MG63 (cell line): ENCODE data around the gene BABAM1. TPM values are rescaled to one million over a fixed set of nuclear protein-coding genes. Genes with fewer than 3 reads are reported as not detected.
A peak's percentile ranks its signal among the peaks of the same experiment; 100 is the strongest.
"Not testable (repeated sequence)": the region's sequence is repeated elsewhere in the genome, so short reads cannot be mapped to it uniquely, and the experiment has no call there.

Experiments used
- DNase-seq: peaks from one replicate; pipeline ENCODE4 v3.0.0-alpha.2; 2020
- H3K27me3 ChIP-seq: fragments of 250-450 bp; sonication (Bioruptor Pico); 2 replicates; pipeline ENCODE4 v1.5.1; 2020; ENCODE audit warnings: mild to moderate bottlenecking, moderate library complexity
- H3K36me3 ChIP-seq: fragments of 250-450 bp; sonication (Bioruptor Pico); 2 replicates; pipeline ENCODE4 v1.5.1; 2020; ENCODE audit warnings: mild to moderate bottlenecking, moderate library complexity
- H3K4me3 ChIP-seq: fragments of 250-450 bp; sonication (Bioruptor Pico); 2 replicates; pipeline ENCODE4 v1.5.1; 2020; ENCODE audit warnings: mild to moderate bottlenecking, moderate library complexity
- H3K9me3 ChIP-seq: fragments of 250-450 bp; sonication (Bioruptor Pico); 2 replicates; pipeline ENCODE4 v1.5.1; 2020; ENCODE audit warnings: mild to moderate bottlenecking, moderate library complexity
- total RNA-seq: library from RNA; depleted of rRNA; stranded (reverse); fragments of >200 nt; shearing (Covaris generic); gene quantifications from 2 replicates; pipeline ENCODE4 v1.2.3, GENCODE V29; 2014; ENCODE audit warnings: low replicate concordance

BABAM1 gene
- total RNA-seq, 1 experiment from 2014 or later = 112 TPM

DNA sequence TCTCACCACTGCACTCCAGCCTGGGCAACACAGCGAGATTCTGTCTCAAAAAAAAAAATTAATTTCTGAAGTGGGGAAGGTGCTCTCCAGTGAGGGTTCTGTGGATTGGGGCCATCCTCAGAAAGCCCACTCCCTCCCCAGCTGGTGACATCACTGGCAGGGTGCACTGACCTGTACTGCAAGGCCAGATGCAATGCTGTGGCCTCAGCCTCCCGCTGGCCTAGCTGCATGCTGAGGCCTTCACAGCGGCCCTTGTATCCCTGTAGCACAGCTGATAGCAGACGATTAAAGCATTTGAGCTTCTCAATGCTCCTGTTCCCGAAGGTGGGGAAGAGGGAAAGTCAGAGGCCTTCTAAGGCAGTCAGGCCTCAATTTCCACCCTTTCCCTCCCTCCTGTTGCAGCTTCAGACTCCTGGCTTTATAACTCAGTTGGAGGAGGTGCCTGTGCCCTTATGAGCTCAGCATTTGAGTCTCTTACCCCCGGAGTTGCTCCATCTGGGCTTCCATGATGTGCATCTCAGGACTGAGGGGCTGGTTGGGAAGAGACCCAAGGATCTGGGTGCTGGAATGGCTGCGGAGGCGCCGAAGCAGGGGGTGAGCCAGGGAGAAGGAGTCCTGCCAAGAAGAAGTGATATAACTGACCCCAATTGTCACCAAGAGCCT, 8.0 kb upstream of the BABAM1 start:
- no peaks in the 10 kb centered on the region for H3K36me3 ChIP-seq
- H3K9me3 ChIP-seq = no peaks in the 10 kb centered on the region
- H3K4me3 ChIP-seq = no peak overlapping the region
- DNase-seq = no peak
- no peaks in the 10 kb centered on the region for H3K27me3 ChIP-seq

DNA sequence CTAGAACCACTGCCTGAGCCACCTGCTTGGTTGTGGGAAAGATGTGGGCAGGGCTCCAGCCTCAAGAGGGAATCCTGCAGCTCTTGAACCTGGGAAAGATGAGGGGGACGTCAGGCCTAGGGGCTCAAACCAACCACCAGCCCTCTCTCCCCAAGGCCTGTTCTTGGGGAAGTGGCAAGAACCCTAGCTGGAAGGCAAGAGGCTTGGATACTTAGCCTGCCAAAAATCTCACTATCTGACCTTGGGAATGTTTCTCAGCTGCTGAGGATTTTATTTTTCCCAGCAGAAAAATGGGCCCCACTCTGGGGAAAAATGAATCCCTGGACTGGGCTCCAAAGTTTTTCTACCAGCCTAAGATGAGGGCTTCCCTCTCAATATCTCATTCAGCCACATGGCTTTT, 7.3 kb upstream of the BABAM1 start:
- Histone ChIP-seq H3K4me3 (no peak overlapping the region), H3K36me3 (no peaks in the 10 kb centered on the region), H3K9me3 (no peaks in the 10 kb centered on the region), H3K27me3 (no peaks in the 10 kb centered on the region)
- DNase-seq = no peak

DNA sequence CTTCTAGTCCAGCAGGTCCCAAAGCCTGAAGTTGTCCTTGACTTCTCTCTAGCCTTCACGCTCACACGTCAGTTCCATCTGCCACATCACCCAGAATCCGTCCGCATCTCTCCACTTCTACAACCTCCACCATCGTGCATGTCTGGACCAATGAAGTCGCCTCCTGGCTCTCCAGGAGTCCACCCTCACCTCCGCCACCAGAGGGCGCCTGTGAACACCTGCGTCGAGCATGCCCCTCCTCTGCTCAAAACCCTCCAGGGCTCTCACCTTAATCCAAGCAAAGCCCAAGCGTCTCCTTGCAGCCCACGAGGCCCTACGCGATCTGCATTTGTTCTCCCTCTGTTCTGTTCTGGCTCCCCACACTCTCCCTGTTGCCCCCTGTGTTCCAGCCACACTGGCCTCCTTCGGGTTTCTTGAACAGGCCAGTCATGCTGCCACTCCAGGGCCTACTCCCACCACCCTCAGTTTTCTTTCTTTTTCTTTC, 6.4 kb upstream of the BABAM1 start:
- DNase-seq = peak; percentile 83
- no peaks in the 10 kb centered on the region for H3K36me3 ChIP-seq
- H3K27me3 ChIP-seq = no peaks in the 10 kb centered on the region
- no peaks in the 10 kb centered on the region for H3K9me3 ChIP-seq
- no peak overlapping the region for H3K4me3 ChIP-seq

DNA sequence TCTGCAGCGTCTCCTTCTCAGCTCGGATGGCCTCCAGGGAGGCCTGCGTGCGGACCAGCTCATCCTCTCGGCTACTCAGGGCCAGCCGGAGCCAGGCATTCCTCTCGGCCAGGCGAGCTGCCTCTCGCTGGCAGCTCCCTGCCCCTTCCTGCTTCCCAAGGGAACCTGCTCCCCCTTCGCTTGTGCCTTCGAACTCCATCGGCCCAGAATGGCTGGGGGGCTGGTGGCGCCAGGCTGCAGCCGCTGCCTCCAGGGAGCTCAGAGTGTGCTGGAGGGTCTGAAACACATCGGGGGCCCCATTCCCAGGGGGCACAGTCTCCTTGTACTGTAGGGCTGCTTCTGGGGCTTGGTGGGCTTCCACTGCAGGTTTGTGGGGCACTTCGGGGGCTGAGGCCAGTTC, 4.7 kb upstream of the BABAM1 start:
- DNase-seq = no peak
- Histone ChIP-seq H3K4me3 (no peak overlapping the region), H3K9me3 (no peaks in the 10 kb centered on the region), H3K27me3 (no peaks in the 10 kb centered on the region), H3K36me3 (no peaks in the 10 kb centered on the region)

DNA sequence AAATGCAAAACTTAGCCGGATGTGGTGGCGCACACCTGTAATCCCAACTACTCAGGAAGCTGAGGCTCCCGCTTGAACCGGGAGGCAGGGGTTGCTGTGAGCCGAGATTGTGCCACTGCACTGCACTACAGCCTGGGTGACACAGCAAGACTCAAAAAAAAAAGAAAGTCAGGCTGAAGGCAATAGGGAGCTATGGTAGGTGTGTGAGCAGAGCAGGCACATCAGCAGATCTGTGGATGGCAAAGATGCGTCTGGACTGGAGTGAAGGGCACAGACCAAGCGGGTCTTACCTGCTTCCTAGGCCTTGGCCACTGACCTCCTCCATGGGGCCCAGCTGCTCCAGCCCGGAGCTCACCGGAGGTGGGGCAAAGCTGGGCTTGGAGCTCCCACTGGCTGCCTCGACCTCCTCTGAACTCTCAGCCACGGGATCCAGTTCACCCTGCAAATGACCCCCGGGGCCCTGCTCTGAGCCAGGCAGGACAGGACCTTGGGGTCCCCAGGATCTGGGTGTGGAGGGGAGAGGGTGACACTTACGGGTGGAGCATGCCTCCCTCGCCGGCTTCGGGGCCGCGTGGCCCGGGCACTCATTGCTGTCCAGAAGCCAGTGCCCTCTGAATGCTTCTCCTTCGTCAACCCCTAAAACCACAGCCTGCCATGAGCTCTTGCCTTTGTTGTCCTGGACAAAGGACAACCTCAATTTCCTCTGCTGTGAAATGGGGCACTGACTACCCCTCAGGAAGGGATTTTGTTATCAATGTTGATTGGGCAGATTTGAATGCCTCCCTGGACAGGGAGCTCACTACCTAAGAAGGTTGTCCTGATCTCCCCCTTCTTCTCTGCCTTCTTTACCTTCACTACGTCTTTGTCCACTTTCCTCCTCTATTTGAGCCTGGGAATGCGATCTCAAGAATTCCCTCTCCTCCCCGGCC, 3.3 kb upstream of the BABAM1 start:
- H3K36me3 ChIP-seq = peaks cover 5% of the 10 kb centered on the region
- H3K9me3 ChIP-seq = no peaks in the 10 kb centered on the region
- no peak for DNase-seq
- no peaks in the 10 kb centered on the region for H3K27me3 ChIP-seq
- H3K4me3 ChIP-seq = no peak overlapping the region

DNA sequence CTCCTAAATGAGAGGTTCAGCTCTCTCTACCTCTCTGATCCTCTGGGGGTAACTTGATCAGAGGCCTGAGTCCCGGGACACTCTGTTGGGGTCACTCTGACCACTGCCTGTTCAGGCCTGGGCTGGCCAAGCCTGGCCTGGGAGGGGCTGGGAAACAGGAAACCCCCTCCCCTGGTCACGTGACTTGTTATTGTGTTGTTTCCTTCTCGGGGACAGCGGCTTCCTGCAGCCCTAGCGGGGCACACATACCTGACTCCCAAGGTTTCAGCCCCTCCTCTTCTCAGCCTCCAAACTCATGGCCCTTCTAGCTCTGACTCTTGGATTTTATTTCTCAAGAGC, 2.6 kb upstream of the BABAM1 start, which contains the start of gene USHBP1:
Gene USHBP1, minus strand, starts transcription at position 105 of the 339 bp plus-strand sequence. CDS start 446 bp downstream, outside the sequence.
- Histone ChIP-seq H3K36me3 (peaks cover 10% of the 10 kb centered on the region), H3K27me3 (no peaks in the 10 kb centered on the region), H3K4me3 (no peak within 1 kb of the TSS), H3K9me3 (no peaks in the 10 kb centered on the region)
- no peak for DNase-seq

DNA sequence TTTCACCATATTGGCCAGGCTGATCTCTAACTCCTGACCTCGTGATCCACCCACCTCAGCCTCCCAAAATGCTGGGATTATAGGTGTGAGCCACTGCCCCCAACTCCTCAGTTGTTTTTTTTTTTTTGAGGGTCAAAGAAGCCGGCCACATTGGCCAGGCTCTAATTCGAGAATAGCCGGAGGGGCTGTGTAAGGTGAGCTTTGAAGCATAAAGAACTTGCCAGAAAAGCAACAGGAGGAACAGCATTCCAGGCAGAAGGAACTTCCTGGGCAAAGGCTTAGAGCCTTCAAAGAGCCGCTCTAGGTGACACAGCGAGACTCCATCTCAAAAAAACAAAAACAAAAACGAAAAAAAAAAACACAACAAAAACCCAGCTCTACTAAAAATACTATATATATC, 1.2 kb upstream of the BABAM1 start:
- H3K36me3 ChIP-seq = peaks cover 16% of the 10 kb centered on the region
- no peak overlapping the region for H3K4me3 ChIP-seq
- H3K27me3 ChIP-seq = no peaks in the 10 kb centered on the region
- DNase-seq = no peak
- H3K9me3 ChIP-seq = no peaks in the 10 kb centered on the region

DNA sequence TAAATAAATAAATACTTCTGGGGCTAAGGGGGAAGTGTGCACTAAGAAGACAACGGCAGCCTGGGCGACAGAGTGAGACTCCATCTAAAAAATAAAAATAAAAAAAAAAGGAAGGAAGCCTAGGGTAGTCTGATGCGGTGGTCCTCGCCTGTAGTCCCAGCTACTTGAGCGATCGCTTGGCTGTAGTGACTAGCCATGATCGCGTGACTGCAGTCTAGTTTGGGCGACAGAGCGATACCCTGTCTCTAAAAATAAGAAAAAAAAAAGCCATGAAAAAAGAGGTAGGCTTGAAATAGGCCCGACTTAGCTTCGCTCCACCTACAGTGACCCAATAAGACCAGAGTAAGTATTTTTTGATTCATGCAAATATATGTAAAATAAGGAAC, 661 bp upstream of the BABAM1 start:
- Histone ChIP-seq H3K27me3 (no peaks in the 10 kb centered on the region), H3K9me3 (no peaks in the 10 kb centered on the region), H3K4me3 (no peak overlapping the region), H3K36me3 (peaks cover 21% of the 10 kb centered on the region)
- DNase-seq = no peak

DNA sequence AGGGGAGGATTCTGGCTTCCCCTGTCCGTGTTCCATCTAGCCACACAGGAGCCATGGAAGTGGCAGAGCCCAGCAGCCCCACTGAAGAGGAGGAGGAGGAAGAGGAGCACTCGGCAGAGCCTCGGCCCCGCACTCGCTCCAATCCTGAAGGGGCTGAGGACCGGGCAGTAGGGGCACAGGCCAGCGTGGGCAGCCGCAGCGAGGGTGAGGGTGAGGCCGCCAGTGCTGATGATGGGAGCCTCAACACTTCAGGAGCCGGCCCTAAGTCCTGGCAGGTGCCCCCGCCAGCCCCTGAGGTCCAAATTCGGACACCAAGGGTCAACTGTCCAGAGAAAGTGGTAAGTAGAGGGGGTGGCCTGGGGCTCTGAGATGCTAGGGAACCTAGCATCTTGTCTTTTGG, 1.5 kb downstream of the BABAM1 start:
- no peaks in the 10 kb centered on the region for H3K27me3 ChIP-seq
- H3K9me3 ChIP-seq = no peaks in the 10 kb centered on the region
- H3K4me3 ChIP-seq = no peak overlapping the region; the same call in 1 of the 2 replicates
- H3K36me3 ChIP-seq = peaks cover 36% of the 10 kb centered on the region
- DNase-seq = no peak

DNA sequence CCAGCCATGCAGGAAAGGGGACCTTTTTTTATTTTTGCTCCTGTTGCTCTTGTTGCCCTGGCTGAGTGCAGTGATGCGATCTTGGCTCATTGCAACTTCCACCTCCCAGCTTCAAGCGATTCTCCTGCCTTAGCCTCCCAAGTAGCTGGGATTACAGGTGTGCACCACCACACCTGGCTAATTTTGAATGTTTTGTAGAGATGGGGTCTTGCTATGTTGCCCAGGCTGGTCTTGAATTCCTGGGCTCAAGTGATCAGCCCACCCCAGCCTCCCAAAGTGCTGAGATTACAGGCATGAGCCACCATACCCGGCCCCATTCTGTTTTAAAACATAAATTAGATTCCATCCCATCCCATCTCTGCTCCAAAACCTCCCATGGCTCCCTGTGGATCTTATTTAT, 7.6 kb downstream of the BABAM1 start:
- DNase-seq, H3K27me3 ChIP-seq, H3K9me3 ChIP-seq, H3K4me3 ChIP-seq: not testable (repeated sequence)
- H3K36me3 ChIP-seq = peaks cover 63% of the 10 kb centered on the region

DNA sequence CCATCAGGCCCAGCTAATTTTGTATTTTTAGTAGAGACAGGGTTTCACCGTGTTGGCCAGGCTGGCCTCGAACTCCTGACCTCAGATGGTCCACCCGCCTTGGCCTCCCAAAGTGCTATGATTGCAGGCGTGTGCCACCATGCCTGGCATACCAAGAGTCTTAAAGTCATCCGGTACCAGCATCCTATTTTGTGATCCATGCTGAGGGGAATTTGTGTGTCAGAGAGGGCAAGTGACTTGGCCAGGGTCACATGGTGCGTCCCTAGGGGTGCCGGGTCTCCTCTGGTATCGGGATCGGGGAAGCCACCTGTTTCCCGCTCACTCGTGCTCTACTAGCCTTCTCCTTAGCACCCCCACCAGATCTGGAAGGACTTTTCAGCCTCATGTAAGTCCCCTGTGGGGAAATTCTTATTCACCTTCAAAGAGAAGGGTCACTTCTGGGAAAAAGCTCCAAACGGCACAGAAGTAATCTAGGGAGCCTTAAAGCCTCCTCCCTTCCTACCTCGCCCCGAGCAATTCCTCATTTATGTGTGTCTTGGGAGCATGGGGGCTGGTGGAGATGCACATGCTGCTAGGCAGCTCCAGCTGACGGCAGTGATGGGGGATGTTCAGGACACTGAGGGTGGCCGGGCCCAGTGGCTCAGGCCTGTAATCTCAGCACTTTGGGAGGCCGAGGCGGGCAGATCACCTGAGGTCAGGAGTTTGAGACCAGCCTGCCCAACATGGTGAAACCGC, 8.4 kb downstream of the BABAM1 start:
- Histone ChIP-seq H3K4me3 (no peak overlapping the region), H3K36me3 (peaks cover 59% of the 10 kb centered on the region), H3K9me3 (no peaks in the 10 kb centered on the region), H3K27me3 (no peaks in the 10 kb centered on the region)
- DNase-seq = no peak

DNA sequence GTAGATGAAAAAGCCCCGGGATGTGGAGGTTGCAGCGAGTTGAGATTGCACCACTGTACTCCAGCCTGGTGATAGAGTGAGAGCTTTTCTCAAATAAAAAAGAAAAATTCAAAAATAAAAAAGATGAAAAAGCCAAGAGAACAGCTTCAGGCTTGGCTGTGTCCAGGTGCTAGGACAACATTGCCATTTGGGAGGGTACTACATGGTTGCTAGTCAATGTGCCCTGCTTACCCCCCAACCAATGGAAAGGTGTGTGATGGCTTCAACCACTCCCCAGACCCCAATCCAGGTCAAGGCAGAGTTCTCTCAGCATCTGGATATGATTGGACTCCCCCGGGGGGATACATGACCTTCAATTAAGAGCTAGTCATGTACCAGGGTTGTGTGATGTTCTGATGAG, 12.2 kb downstream of the BABAM1 start:
- DNase-seq = no peak
- Histone ChIP-seq H3K9me3 (no peaks in the 10 kb centered on the region), H3K27me3 (no peaks in the 10 kb centered on the region), H3K4me3 (no peak overlapping the region), H3K36me3 (peaks cover 32% of the 10 kb centered on the region)

DNA sequence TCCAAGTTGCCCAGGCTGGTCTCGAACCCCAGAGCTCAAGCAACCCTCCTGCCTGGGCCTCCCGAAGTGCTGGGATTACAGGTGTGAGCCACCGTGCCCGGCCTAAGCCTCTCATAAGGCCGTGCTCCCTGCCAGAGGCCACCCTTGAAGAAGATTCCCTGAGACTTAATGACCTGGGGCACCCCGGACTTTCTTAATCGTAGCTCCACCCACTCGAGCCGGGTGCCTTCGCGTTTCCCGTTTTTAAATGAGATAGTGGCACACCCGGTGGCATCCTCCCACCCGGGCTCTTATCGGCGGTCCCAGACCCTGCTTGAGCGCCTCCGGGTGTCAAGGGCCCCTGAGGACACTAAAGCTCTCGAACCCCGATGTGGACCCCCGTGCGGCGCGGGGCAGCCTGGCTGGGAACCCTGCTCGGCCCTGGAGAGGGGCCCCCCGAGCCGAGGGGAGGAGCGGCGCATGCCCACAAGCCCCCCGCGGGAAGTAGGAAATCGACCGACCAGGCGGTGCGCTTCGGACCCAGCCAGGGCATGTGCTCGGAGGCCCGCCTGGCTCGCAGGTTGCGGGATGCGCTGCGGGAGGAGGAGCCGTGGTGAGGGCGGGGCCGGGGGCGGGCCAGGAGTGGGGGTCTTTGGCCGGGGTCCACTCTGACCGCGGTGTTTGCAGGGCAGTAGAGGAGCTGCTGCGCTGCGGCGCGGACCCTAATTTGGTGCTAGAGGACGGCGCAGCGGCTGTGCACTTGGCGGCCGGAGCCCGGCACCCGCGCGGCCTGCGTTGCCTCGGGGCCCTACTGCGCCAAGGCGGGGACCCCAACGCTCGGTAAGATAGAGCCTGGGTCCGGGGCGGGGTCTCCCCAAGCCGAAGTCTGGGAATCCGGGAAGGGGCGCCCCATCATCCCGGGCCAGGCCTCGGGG, 14.4 kb downstream of the BABAM1 start, which contains the start of gene ANKLE1:
Gene ANKLE1, plus strand, starts transcription at position 511 of the 914 bp plus-strand sequence. Its CDS starts 20 bp downstream, at position 531.
- Histone ChIP-seq H3K4me3 (peak within 1 kb of the TSS; percentile 31), H3K27me3 (no peaks in the 10 kb centered on the region), H3K36me3 (peaks cover 18% of the 10 kb centered on the region), H3K9me3 (no peaks in the 10 kb centered on the region)
- DNase-seq = no peak

DNA sequence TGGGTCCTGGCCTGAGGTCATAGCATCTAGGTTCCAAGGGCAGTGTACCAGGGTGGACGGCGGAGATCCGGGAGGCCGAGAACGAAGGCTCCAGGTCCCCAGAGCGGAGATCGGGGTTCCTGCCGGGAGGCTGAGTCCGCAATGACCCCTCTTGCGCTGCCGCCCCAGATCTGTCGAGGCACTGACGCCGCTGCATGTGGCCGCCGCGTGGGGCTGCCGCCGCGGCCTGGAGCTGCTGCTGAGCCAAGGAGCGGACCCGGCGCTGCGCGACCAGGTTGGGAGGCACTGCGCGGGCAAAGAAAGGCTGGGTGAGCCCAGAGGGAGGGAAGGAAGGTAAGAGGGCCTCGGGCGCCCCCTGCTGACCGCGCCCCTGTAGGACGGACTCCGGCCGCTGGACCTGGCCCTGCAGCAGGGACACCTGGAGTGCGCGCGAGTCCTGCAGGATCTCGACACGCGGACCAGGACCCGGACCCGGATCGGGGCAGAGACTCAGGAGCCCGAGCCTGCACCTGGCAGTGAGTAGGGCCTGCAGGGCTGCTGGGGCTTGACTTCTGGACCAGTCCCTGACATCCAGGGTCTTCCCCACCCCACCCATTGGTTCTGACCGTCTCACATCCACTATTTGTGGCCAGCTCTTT, 15.4 kb downstream of the BABAM1 start:
- DNase-seq = peak; percentile 84
- Histone ChIP-seq H3K27me3 (no peaks in the 10 kb centered on the region), H3K9me3 (no peaks in the 10 kb centered on the region), H3K36me3 (peaks cover 11% of the 10 kb centered on the region), H3K4me3 (peak overlapping the region; percentile 31)

DNA sequence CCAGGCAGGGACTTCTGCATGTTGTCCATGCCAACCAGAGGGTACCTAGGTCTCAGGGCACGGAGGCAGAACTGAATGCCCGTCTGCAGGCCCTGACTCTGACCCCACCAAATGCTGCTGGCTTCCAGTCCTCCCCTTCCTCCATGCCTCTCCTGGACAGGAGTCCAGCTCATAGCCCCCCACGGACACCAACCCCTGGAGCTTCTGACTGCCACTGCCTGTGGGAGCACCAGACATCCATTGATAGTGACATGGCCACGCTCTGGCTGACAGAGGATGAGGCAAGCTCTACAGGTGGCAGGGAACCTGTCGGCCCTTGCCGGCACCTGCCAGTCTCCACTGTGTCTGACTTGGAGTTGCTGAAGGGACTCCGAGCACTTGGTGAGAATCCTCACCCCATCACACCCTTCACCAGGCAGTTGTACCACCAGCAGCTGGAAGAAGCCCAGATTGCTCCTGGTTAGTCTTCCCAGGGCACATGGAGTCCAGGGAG, 16.3 kb downstream of the BABAM1 start:
- Histone ChIP-seq H3K27me3 (no peaks in the 10 kb centered on the region), H3K36me3 (peaks cover 7% of the 10 kb centered on the region), H3K9me3 (no peaks in the 10 kb centered on the region), H3K4me3 (no peak overlapping the region)
- no peak for DNase-seq
